ENCODE measurements around the gene OR2A5.

Gene OR2A5

GRCh38 chr7:144100607-144101006 is 51.9 kb downstream of the OR2A5 start:
- TF ChIP-seq EZH2phosphoT487 (IDR thresholded peaks at IDR 0.05; ENCODE audit: borderline replicate concordance, low read length) (no peak), CTCF (IDR thresholded peaks at IDR 0.05; ENCODE audit: low read depth, low read length, poor library complexity, severe bottlenecking) (no peak)
- H3K4me3 ChIP-seq (ENCODE audit: low read length): no peak overlapping the region
- H4K20me1 ChIP-seq (ENCODE audit: control insufficient read depth, insufficient read depth, low read depth, low read length): no peaks in the 10 kb centered on the region
- no peaks in the 10 kb centered on the region for H3K36me3 ChIP-seq (ENCODE audit: control insufficient read depth, low read length)
- H3F3A ChIP-seq (ENCODE audit: control insufficient read depth, insufficient read depth): no peaks in the 10 kb centered on the region
- no peaks in the 10 kb centered on the region for H3K27me3 ChIP-seq (ENCODE audit: control insufficient read depth, low read length)
- H3K4me1 ChIP-seq (ENCODE audit: control insufficient read depth, low read length): no peaks in the 10 kb centered on the region
- H3K79me2 ChIP-seq (ENCODE audit: control insufficient read depth, low read length): no peaks in the 10 kb centered on the region
- no peak overlapping the region for H3K27ac ChIP-seq (ENCODE audit: low read depth, low read length)
- no peaks in the 10 kb centered on the region; the same call in 1 of the 2 replicates for H3K9me2 ChIP-seq (replicated peaks; ENCODE audit: control insufficient read depth, low read length)
- H3K9me3 ChIP-seq (ENCODE audit: control insufficient read depth, insufficient read depth, low read length): peaks cover 3% of the 10 kb centered on the region; the same call in 1 of the 2 replicates
- H3K4me2 ChIP-seq (ENCODE audit: low read length): no peak overlapping the region

DNA sequence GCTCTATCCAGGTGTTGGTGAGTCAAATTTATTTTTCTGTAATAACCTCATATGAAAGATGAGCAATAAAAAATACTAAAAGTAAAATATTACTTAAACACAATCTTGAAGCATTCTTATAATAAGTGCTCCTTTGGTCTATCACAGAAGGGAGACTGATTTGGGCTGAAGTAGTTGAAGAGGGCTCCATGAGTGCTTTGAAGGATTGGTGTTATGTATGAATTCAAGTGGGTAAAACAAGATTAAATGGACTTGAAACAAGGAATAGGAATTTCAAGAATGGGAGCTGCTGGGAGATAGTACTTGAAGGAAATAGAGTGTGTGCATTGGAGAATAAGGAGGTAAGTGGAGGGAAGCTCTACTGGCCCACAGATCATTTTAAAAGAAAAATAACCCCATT is 53.3 kb downstream of the OR2A5 start:
- Histone ChIP-seq H3K4me3 (ENCODE audit: low read length) (no peak overlapping the region), H3K27me3 (ENCODE audit: control insufficient read depth, low read length) (no peaks in the 10 kb centered on the region), H3K4me2 (ENCODE audit: low read length) (no peak overlapping the region), H3K79me2 (ENCODE audit: control insufficient read depth, low read length) (no peaks in the 10 kb centered on the region), H3K9me2 (replicated peaks; ENCODE audit: control insufficient read depth, low read length) (no peaks in the 10 kb centered on the region; the same call in 1 of the 2 replicates), H3K4me1 (ENCODE audit: control insufficient read depth, low read length) (no peaks in the 10 kb centered on the region), H3K27ac (ENCODE audit: low read depth, low read length) (no peak overlapping the region), H3K9me3 (ENCODE audit: control insufficient read depth, insufficient read depth, low read length) (no peaks in the 10 kb centered on the region), H3F3A (ENCODE audit: control insufficient read depth, insufficient read depth) (no peaks in the 10 kb centered on the region), H3K36me3 (ENCODE audit: control insufficient read depth, low read length) (no peaks in the 10 kb centered on the region), H4K20me1 (ENCODE audit: control insufficient read depth, insufficient read depth, low read depth, low read length) (no peaks in the 10 kb centered on the region)
- no peak for TF ChIP-seq CTCF (IDR thresholded peaks at IDR 0.05; ENCODE audit: low read depth, low read length, poor library complexity, severe bottlenecking)
- no peak for TF ChIP-seq EZH2phosphoT487 (IDR thresholded peaks at IDR 0.05; ENCODE audit: borderline replicate concordance, low read length)

DNA sequence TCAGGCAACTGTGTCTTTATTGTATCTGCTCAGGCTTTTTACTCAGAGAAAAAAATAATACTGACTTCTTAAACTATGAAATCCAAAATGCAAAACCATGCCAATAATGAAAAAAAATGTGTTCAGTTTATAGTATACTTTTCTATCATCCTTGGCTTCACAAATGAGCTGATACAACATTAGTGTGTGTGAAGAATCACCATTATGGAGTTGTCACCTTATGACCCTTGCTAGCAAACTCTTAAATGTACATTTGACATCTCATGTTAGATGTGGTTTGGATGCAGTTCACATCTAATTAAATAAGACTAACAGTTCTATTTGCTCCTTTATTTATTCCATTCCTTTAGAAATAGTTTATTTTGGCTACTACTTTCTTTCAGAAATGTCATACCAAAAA is 56.5 kb downstream of the OR2A5 start:
- Histone ChIP-seq H3K4me3 (ENCODE audit: low read length) (no peak overlapping the region), H3K79me2 (ENCODE audit: control insufficient read depth, low read length) (no peaks in the 10 kb centered on the region), H3K36me3 (ENCODE audit: control insufficient read depth, low read length) (no peaks in the 10 kb centered on the region), H3K4me1 (ENCODE audit: control insufficient read depth, low read length) (no peaks in the 10 kb centered on the region), H3K27me3 (ENCODE audit: control insufficient read depth, low read length) (no peaks in the 10 kb centered on the region), H3K27ac (ENCODE audit: low read depth, low read length) (no peak overlapping the region), H3F3A (ENCODE audit: control insufficient read depth, insufficient read depth) (no peaks in the 10 kb centered on the region), H3K9me3 (ENCODE audit: control insufficient read depth, insufficient read depth, low read length) (no peaks in the 10 kb centered on the region), H3K9me2 (replicated peaks; ENCODE audit: control insufficient read depth, low read length) (no peaks in the 10 kb centered on the region; the same call in 1 of the 2 replicates), H3K4me2 (ENCODE audit: low read length) (no peak overlapping the region), H4K20me1 (ENCODE audit: control insufficient read depth, insufficient read depth, low read depth, low read length) (no peaks in the 10 kb centered on the region)
- TF ChIP-seq EZH2phosphoT487 (IDR thresholded peaks at IDR 0.05; ENCODE audit: borderline replicate concordance, low read length) (no peak), CTCF (IDR thresholded peaks at IDR 0.05; ENCODE audit: low read depth, low read length, poor library complexity, severe bottlenecking) (no peak)
